ENCODE data around the gene BCAS3.
"Not testable (repeated sequence)": the region's sequence is repeated elsewhere in the genome, so short reads cannot be mapped to it uniquely, and the experiment has no call there.

The BCAS3 gene

DNA sequence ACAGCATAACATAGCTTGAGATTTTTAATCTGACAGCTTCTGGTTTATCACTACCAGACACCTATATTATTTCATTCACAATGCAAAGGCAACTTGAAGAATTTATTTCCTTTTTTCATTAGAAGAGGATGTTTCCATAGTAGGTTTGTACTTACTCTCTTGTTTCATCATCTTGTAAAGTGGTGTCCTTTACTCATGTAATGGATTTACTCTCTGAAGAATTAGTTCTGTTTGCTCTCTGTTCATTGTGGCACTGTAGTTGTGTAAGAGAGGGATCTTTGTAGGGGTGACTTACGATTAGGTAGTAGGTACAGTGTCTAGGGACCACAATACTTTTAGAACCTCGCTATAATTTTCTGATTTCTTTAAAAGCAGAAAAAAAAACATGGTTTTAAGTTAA is 256.1 kb downstream of the BCAS3 start:
- H3K27ac Mint-ChIP-seq = no peak overlapping the region
- no peak overlapping the region for H3K4me3 Mint-ChIP-seq
- no peaks in the 10 kb centered on the region for H3K4me1 Mint-ChIP-seq
- DNase-seq (ENCODE audit: low spot score in 2 of 2) = no peak
- H3K9me3 Mint-ChIP-seq = no peaks in the 10 kb centered on the region
- no peaks in the 10 kb centered on the region for H3K36me3 Mint-ChIP-seq
- ATAC-seq = no peak

DNA sequence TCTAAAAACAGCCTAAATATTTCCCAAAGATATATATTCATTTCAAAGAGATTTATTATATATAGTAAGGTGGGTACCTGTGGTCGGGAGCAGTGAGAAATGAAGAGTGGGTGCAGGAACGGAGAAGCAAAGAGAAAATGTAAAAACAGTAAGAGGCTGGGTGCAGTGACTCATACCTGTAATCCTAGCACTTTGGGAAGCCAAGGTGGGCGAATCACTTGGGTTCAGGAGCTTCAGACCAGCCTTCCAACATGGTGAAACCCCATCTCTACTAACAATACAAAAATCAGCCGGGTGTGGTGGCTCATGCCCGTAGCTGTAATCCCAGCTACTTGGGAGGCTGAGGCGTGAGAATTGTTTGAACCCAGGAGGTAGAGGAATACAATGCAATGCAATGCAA is 257.1 kb downstream of the BCAS3 start:
- ATAC-seq (no peak), DNase-seq (ENCODE audit: low spot score in 2 of 2) (no peak)
- Mint-ChIP-seq H3K27ac (no peak overlapping the region), H3K4me3 (no peak overlapping the region), H3K9me3 (no peaks in the 10 kb centered on the region), H3K4me1 (no peaks in the 10 kb centered on the region), H3K36me3 (no peaks in the 10 kb centered on the region)

DNA sequence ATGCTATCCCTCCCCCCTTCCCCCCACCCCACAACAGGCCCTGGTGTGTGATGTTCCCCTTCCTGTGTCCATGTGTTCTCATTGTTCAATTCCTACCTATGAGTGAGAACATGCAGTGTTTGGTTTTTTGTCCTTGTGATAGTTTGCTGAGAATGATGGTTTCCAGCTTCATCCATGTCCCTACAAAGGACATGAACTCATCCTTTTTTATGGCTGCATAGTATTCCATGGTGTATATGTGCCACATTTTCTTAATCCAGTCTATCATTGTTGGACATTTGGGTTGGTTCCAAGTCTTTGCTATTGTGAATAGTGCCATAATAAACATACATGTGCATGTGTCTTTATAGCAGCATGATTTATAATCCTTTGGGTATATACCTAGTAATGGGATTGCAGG is 258.3 kb downstream of the BCAS3 start:
- H3K36me3 Mint-ChIP-seq; DNase-seq (ENCODE audit: low spot score in 2 of 2); H3K4me1 Mint-ChIP-seq; H3K9me3 Mint-ChIP-seq; H3K4me3 Mint-ChIP-seq; H3K27ac Mint-ChIP-seq; ATAC-seq: not testable (repeated sequence)

DNA sequence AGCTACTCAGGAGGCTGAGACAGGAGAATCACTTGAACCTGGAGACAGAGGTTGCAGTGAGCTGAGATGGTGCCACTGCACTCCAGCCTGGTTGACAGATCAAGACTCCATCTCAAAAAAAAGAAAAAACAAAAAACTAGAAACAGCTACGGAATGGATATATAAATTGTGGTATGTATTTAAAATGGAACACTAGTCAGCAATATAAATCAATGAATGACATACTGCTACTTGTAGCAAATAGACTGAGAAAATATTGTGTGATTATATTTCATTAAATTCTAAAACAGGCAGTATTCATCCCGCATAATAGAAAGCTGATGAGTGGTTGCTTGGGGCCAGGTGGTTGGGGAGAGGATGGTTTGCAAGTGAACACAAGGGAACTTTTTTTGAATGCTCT is 261.7 kb downstream of the BCAS3 start:
- Mint-ChIP-seq H3K4me3 (no peak overlapping the region), H3K36me3 (no peaks in the 10 kb centered on the region), H3K4me1 (no peaks in the 10 kb centered on the region), H3K9me3 (no peaks in the 10 kb centered on the region), H3K27ac (no peak overlapping the region)
- ATAC-seq = no peak
- DNase-seq (ENCODE audit: low spot score in 2 of 2) = no peak

DNA sequence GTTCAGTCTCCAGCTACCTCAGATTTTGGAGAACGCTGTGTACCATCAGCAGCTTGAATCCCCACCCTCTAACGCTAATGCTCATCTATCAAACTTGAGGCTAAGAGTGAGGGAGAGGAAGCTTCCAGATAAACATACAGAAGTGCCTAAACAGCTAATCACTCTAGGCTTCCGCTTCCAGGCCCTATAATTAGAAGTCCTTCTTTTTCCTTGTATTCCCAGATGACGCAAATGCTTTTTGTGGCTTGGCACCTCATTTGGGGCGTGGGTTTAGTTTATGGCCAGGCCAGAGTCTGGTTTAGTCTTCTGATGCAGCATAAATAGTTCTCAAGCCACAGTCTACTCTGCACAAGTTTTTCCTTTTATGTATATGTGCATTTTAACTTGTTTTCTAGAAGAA is 263.4 kb downstream of the BCAS3 start:
- no peaks in the 10 kb centered on the region for H3K9me3 Mint-ChIP-seq
- no peak overlapping the region for H3K27ac Mint-ChIP-seq
- no peak for ATAC-seq
- no peak for DNase-seq (ENCODE audit: low spot score in 2 of 2)
- H3K4me1 Mint-ChIP-seq = no peaks in the 10 kb centered on the region
- no peaks in the 10 kb centered on the region for H3K36me3 Mint-ChIP-seq
- no peak overlapping the region for H3K4me3 Mint-ChIP-seq

DNA sequence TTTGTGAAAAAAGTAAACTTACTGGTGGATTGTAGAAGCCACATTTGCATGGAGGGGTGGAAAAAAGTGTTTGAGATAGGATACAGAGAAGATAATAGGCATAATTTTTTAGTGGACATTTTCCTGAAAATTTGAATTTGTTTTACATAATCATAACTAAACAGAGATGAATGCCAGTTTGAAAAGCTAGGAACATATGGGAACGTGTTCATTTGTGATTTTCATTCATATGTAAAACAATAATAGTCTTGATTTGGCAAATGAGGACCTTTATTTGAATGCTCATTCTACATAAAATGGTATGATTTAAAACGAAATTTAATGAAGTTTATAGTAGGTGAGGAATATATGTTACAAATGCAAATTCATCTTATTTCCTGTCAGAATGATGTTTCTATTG is 263.9 kb downstream of the BCAS3 start:
- Mint-ChIP-seq H3K36me3 (no peaks in the 10 kb centered on the region), H3K9me3 (no peaks in the 10 kb centered on the region), H3K27ac (no peak overlapping the region), H3K4me1 (no peaks in the 10 kb centered on the region), H3K4me3 (no peak overlapping the region)
- DNase-seq (ENCODE audit: low spot score in 2 of 2) = no peak
- ATAC-seq = no peak

DNA sequence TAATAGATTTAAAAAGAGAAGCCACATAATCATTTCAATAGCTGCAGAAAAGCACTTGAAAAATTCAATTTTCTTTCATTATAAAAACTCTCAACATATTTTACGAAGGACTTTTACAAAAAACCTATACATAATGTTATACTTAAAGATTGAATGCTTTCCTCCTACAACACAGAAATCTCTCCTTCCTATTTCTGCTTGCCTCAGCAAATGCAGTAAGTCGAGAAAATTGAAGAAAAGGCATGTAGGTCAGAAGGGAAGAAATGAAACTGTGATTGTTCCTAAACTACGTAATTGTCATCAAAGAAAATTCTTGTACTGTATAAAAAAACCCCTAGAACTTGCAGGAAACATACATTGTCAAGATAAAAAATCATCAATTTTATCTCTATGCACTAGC is 267.1 kb downstream of the BCAS3 start:
- DNase-seq (ENCODE audit: low spot score in 2 of 2) (no peak), ATAC-seq (no peak)
- H3K36me3 Mint-ChIP-seq = no peaks in the 10 kb centered on the region
- H3K4me3 Mint-ChIP-seq = no peak overlapping the region
- H3K27ac Mint-ChIP-seq = no peak overlapping the region
- no peaks in the 10 kb centered on the region for H3K9me3 Mint-ChIP-seq
- H3K4me1 Mint-ChIP-seq = no peaks in the 10 kb centered on the region

DNA sequence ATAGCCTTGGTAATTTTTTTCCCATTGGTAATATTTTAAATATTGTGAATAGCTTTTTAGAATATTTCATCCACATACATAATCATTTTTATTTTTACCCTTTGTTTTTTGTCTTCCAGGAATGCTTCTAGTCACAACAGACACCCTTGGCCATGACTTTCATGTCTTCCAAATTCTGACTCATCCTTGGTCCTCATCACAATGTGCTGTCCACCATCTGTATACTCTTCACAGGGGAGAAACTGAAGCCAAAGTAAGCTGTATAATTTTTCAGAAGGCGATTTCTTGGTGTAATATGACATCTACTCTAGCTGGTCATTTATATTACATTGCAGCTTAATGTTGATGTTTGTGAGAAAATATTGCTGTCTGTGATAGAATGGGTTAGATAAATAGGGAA is 269.4 kb downstream of the BCAS3 start:
- no peaks in the 10 kb centered on the region for H3K9me3 Mint-ChIP-seq
- no peak overlapping the region for H3K4me3 Mint-ChIP-seq
- no peak for DNase-seq (ENCODE audit: low spot score in 2 of 2)
- no peak for ATAC-seq
- no peaks in the 10 kb centered on the region for H3K4me1 Mint-ChIP-seq
- H3K27ac Mint-ChIP-seq = no peak overlapping the region
- no peaks in the 10 kb centered on the region for H3K36me3 Mint-ChIP-seq

DNA sequence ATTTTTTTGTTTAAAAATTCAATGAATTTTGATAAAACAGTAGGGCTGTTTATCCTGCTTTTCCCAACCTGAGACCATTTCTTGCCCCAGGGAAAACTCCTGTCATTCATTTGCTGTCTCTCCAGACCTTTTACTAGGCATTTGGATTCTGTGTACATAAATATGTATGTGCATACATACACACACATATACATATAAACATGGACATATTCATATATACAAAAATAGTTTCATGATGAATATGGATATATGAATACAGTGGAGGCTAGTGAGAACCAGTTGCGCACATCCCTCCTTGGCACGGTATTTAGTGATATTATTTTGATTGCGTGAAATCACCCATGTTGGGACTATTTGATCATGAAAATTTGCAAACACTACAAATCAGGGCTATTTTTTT is 269.9 kb downstream of the BCAS3 start:
- Mint-ChIP-seq H3K4me1 (no peaks in the 10 kb centered on the region), H3K4me3 (no peak overlapping the region), H3K27ac (no peak overlapping the region), H3K9me3 (no peaks in the 10 kb centered on the region), H3K36me3 (no peaks in the 10 kb centered on the region)
- ATAC-seq (no peak), DNase-seq (ENCODE audit: low spot score in 2 of 2) (no peak)

DNA sequence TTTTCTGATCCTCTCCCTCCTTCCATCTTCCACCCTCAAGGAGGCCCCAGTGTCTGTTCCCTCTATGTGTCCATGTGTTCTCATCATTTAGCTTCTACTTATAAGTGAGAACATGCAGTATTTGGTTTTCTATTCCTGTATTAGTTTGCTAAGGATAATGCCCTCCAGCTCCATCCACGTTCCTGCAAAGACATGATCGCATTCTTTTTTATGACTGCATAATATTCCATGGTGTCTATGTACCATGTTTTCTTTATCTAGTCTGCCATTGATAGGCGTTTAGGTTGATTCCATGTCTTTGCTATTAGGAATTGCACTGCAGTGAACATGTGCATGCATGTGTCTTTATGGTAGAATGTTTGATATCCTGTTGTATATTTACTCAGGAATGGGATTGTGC is 275.1 kb downstream of the BCAS3 start:
- ATAC-seq (no peak), DNase-seq (ENCODE audit: low spot score in 2 of 2) (no peak)
- H3K4me1 Mint-ChIP-seq = no peaks in the 10 kb centered on the region
- no peak overlapping the region for H3K4me3 Mint-ChIP-seq
- no peaks in the 10 kb centered on the region for H3K36me3 Mint-ChIP-seq
- H3K9me3 Mint-ChIP-seq = no peaks in the 10 kb centered on the region
- no peak overlapping the region for H3K27ac Mint-ChIP-seq

DNA sequence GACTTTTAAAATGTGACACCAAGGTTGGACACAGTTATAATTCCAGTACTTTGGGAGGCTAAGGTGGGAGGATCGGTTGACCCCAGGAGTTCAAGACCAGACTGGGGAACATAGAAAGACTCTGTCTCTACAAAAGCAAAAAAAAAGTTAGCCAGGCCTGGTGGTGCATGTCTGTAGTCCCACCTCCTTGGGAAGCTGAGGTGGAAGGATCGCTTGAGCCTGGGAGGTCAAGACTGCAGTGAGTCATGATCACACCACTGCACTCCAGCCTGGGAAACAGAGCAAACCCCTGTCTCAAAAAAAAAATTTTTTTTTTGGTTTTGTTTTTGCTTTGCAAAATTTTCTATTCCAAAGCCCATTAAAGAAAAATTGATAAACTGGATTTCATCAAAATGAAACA is 281.4 kb downstream of the BCAS3 start:
- no peaks in the 10 kb centered on the region for H3K36me3 Mint-ChIP-seq
- no peak overlapping the region for H3K27ac Mint-ChIP-seq
- no peak overlapping the region for H3K4me3 Mint-ChIP-seq
- DNase-seq (ENCODE audit: low spot score in 2 of 2) (no peak), ATAC-seq (no peak)
- peaks cover 5% of the 10 kb centered on the region for H3K9me3 Mint-ChIP-seq
- H3K4me1 Mint-ChIP-seq = no peaks in the 10 kb centered on the region

DNA sequence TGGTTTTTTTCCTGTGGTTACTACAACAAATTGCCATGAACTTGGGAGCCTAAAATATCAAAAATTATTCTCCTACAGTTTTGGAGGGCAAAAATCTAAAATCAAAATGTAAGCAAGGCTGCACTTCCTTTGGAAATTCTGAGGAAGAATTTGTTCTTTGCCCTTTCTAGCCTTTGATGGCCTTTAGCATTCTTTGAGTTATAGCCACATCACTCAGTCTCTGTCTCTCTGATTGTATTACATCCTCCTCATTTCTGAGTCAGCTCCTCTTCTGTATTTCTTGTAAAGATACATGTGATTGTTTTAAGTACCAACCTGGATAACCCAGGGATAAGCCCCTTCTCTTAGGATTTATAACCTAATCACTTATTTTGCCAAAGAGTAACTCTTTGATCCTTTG is 282.0 kb downstream of the BCAS3 start:
- Mint-ChIP-seq H3K9me3 (peaks cover 5% of the 10 kb centered on the region), H3K4me1 (no peaks in the 10 kb centered on the region), H3K27ac (no peak overlapping the region), H3K36me3 (no peaks in the 10 kb centered on the region), H3K4me3 (no peak overlapping the region)
- DNase-seq (ENCODE audit: low spot score in 2 of 2) (no peak), ATAC-seq (no peak)

DNA sequence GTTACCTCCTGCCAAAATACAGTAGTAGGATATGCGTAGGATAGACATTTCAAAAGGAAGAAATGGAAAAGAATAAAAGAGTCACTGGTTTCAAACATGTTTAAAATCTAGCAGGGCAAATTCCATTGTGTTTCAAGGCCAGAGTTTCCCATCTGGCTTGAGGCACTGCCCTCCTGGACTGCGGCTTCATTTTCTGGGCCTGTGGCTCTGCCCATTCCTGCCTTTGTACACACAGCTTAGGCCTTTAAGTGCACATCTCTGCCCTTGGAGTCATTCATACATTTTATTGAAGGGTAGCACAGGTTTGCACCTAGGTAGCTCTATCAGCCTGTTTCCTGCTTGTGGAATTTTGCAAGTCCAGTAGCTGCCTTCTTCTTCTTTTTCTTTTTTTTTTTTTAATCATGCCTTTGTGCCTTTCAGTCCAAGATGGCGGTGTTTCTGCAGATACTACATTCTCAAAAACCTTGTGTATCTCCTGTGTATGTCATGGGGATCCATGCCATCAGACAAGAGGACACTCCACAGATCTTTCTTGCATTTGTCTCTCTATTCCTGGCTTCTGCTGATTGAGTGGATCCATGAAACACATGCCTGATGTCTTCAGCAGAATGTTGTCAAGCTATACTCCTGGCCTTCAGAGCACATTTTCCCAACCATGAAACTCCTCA is 282.9 kb downstream of the BCAS3 start:
- no peaks in the 10 kb centered on the region for H3K36me3 Mint-ChIP-seq
- H3K4me1 Mint-ChIP-seq = no peaks in the 10 kb centered on the region
- peaks cover 5% of the 10 kb centered on the region for H3K9me3 Mint-ChIP-seq
- ATAC-seq (no peak), DNase-seq (ENCODE audit: low spot score in 2 of 2) (no peak)
- no peak overlapping the region for H3K4me3 Mint-ChIP-seq
- no peak overlapping the region for H3K27ac Mint-ChIP-seq

DNA sequence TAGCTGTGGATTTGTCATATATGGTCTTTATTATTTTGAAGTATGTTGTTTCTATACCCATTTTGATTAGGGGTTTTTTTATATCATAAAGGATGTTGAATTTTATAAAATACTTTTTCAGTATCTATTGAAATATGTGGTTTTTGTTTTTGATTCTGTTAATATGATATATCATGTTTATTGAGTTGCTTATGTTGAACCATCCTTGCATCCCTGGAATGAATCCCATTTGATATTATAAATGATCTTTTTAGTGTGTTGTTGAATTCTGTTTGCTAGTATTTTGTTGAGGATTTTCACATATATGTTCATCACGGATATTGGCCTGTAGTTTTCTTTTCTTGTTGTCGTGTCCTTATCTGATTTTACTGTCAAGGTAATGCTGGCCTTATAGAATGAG is 286.5 kb downstream of the BCAS3 start:
- no peaks in the 10 kb centered on the region for H3K36me3 Mint-ChIP-seq
- H3K4me3 Mint-ChIP-seq = no peak overlapping the region
- DNase-seq (ENCODE audit: low spot score in 2 of 2) (no peak), ATAC-seq (no peak)
- no peaks in the 10 kb centered on the region for H3K4me1 Mint-ChIP-seq
- H3K9me3 Mint-ChIP-seq = peaks cover 5% of the 10 kb centered on the region
- no peak overlapping the region for H3K27ac Mint-ChIP-seq

DNA sequence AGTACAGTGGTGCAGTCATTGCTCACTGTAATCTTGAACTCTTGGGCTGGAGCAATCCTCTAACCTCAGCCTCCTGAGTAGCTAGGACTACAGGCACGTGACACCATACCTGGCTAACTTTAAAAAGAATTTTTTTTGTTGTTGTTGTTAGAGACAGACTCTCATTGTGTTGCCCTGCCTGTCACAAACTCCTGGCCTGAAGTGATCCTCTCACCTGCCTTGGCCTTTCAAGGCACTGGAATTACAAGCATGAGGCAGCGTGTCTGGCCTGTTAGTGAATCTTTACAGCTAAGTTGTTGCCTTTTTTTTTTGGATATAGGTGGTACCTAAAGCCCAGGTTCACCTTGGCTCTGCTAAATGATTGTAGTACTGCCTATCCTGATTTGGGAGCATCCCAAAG is 290.6 kb downstream of the BCAS3 start:
- H3K36me3 Mint-ChIP-seq = no peaks in the 10 kb centered on the region
- no peak for ATAC-seq

DNA sequence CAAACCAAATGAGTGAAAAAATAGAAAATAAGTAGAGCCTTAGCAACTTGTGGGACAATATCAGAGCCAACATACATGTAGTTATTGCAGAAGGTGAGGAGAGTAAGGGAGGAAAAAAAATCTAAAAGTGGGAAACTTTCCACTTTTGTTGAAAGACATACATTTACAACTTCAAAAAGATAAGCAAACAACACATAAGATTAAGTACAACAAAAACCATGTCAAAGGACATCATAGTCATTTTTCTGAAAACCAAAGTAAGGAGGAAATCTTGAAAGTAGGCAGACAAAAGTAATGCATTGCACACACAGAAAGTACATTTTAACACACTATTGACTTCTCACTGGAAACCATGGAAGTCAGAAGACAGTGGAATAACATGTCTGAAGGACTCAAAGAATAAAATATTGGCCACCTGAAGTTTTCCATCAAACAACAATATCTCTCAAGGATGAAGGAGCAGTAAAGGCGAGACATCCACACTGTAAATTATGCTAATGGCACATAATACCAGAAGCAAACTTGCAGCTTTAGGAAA is 291.9 kb downstream of the BCAS3 start:
- H3K4me3 Mint-ChIP-seq = no peak overlapping the region
- H3K4me1 Mint-ChIP-seq = no peaks in the 10 kb centered on the region
- no peak overlapping the region for H3K27ac Mint-ChIP-seq
- ATAC-seq (no peak), DNase-seq (ENCODE audit: low spot score in 2 of 2) (no peak)
- no peaks in the 10 kb centered on the region for H3K9me3 Mint-ChIP-seq
- H3K36me3 Mint-ChIP-seq = no peaks in the 10 kb centered on the region

More for the DNA sequence above, 290.6 kb downstream of the BCAS3 start:
- DNase-seq (ENCODE audit: low spot score in 2 of 2) = no peak
- Mint-ChIP-seq H3K27ac (no peak overlapping the region), H3K4me3 (no peak overlapping the region), H3K9me3 (peaks cover 2% of the 10 kb centered on the region), H3K4me1 (no peaks in the 10 kb centered on the region)

DNA sequence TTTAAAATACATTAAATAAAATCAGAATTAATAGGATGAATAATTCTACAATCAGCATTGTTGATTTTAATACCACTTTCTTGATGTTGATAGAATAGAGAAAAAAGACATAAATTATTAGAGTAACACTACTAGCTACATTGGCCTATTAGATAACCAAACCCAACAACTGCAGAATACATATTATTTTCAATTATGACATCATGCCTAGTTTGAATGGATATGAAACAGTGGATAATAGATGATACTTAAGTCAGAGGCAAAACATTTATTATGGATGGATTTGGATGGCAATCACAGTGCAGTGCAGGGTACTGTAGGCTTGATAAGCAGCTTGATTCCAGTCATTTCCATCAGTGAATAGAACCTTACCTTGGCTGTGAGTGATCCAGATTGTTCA is 293.1 kb downstream of the BCAS3 start:
- no peak for DNase-seq (ENCODE audit: low spot score in 2 of 2)
- H3K4me3 Mint-ChIP-seq = no peak overlapping the region
- no peak for ATAC-seq
- H3K4me1 Mint-ChIP-seq = no peaks in the 10 kb centered on the region
- no peaks in the 10 kb centered on the region for H3K36me3 Mint-ChIP-seq
- no peak overlapping the region for H3K27ac Mint-ChIP-seq
- H3K9me3 Mint-ChIP-seq = no peaks in the 10 kb centered on the region

All from stimulated activated effector memory CD8-positive, alpha-beta T cell treated with anti-CD3 and anti-CD28 coated beads, Interleukin-12 subunit alpha, Interleukin-12 subunit beta, amount 100 ng/mL, for 72 hours (primary cell).